SKM-1 treated with dmso at 0.1 percent for 144 hours (cell line): ENCODE measurements around the gene SMAP1.
"Not testable (repeated sequence)": the region's sequence is repeated elsewhere in the genome, so short reads cannot be mapped to it uniquely, and the experiment has no call there.

Experiments
- DNase-seq: peaks from one replicate; lab custom pipeline; 2025; ENCODE audit not compliant: unreplicated experiment; lab: John Stamatoyannopoulos, UW

SMAP1 gene

DNA sequence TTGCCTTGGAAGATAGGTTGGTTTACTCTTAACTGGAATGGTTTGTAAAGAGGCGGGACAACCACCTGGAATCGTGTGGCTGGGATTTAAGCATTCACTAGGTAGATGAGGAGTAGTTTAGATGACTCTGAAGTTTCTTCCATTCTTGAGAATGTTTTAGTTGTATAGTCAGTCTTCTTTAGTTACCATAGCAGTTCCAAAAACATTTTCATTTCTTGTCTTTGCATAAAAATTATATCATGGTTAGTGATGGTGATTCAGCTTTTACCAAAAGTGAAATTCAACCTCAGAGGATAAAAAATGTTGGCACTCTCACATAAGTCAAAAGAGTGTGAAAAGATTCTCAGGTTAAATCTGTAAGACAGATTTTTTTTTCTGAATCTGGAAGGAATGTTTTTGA, 70.3 kb downstream of the SMAP1 start:
- DNase-seq = no peak

DNA sequence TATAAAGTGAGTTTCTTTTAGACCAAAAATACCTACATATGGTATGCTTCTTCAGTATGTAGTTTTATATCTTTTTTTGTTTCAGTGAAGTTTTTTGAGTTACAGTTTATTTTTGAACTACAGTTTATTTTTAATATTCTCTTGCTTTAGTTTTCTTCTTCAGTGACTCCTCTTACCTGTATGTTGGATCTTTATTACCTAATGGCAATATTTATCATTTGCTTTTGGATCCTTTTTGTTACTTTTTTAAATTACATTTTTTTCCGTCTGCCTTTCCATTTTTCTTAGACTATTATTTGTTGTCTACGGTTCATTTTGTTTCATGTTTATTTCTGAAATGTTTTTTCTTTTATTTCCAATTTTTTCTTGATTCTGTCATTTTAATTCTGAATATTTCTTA, 71.9 kb downstream of the SMAP1 start:
- no peak for DNase-seq

DNA sequence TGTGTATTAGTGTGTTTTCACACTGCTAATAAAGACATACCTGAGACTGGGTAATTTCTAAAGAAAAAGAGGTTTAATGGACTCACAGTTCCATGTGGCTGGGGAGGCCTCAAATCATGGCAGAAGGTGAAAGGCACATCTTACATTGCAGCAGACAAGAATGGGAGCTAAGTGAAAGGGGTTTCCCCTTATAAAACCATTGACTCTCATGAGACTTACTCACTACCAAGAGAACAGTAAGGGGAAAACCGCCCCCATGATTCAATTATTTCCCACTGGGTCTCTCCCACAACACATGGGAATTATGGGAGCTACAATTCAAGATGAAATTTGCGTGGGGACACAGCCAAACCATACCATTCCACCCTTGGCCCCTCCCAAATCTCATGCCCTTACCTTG, 73.1 kb downstream of the SMAP1 start:
- not testable (repeated sequence) for DNase-seq

DNA sequence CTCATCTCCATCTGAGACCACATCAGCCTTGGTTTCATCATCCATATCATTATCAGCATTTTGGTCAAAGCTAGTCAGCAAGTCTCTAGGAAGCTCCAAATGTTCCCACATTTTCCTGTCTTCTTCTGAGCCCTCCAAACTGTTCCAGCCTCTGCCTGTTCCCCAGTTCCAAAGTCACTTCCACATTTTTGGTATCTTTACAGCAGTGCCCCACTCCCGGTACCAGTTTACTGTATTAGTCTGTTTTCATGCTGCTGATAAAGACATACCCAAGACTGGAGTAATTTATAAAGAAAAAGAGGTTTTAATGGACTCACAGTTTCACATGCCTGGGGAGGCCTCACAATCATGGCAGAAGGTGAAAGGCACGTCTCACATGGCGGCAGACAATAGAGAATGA, 74.8 kb downstream of the SMAP1 start:
- DNase-seq = not testable (repeated sequence)

DNA sequence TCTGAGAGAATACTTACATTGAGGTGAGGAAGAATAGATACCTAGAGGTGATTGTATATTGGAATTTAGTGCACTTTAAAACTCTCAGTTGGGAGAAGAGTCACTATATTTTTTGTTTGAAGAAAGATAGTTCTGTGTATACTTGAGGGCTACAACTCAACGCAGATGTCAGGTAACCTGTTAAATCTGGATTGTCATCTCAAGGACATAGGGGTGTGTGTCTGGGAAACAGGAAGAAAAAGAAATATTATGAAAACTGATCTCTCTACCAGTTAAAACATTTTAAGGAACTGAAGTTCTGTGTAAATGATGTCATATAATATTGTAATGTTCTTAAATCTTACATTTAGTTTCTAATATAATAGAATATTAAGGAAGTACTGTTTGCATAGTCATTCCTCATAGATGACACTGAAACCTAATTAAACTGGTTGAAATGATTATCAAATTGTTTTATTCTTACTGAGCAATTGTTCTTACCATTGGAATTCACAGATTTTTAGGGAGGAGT, 86.2 kb downstream of the SMAP1 start:
- no peak for DNase-seq

DNA sequence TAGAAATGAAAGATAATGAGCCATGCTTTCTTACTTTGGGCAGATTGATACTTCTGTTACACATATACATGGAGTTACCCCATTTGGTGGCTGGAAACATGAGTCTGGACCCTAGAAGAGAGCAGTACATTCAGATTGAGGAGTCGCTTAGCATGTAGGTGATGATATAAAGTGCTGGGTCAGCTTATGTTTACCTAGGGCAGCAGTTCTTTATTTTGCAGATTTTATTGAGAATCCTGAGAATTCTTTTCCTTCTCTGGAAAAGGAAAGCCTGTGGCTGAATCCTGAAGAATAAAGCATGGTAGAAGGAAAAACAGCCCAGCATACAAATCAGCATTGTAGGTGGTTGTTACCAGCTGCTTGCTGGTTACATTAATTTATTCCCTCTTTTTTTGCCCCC, 91.2 kb downstream of the SMAP1 start:
- no peak for DNase-seq

DNA sequence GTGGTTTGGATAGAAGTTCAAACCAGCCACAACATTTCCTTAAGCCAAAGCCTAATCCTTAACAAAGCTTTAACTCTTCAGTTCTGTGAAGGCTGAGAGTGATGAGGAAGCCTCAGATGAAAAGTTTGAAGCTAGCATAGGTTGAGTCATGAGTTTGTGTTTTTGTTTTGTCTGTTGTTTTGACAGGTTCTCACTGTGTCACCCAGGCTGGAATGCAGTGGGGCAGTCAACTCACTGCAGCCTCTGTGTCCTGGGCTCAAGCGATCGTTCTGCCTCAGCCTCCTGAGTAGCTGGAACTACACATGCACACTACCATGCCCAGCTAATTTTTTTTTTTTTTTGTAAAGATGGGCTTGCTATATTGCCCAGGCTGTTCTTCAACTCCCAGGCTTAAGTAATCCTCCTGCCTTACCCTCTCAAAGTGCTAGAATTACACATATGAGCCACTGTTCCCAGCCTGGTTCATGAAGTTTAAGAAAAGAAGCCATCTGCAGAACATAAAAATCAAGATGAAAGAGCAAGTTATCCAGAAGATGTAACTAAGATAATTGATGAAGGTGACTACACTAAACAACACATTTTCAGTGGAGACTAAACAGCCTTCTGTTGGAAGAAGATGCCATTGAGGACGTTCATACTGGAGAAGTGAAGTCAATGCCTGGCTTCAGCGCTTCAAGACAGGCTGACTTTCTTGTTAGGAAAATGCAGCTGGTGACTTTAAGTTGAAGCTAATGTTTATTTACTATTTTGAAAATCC, 96.2 kb downstream of the SMAP1 start:
- DNase-seq = no peak

DNA sequence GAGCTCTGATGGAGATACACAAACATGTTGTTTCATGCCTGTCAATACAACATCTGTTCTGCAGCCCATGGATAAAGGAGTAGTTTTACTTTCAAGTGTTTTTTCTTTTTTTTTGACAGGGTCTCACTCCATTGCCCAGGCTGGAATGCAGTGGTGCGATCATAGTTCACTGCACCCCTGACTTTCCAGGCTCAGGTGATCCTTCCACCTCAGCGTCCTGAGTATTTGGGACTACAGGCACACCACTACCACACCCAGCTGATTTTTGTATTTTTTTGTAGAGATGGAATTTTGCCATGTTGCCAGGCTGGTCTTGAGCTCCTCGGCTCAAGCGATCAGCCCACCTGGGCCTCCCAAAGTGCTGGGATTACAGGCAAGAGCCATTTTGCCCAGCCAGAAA, 97.0 kb downstream of the SMAP1 start:
- no peak for DNase-seq

DNA sequence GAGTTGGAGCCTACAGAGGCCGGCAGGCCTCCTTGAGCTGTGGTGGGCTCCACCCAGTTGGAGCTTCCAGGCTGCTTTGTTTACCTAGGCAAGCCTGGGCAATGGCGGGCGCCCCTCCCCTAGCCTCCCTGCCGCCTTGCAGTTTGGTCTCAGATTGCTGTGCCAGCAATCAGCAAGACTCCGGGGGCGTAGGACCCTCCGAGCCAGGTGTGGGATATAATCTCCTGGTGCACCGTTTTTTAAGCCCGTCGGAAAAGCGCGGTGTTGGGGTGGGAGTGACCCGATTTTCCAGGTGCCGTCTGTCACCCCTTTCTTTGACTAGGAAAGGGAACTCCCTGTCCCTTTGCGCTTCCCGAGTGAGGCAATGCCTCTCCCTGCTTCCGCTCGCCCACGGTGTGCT, 103.7 kb downstream of the SMAP1 start:
- not testable (repeated sequence) for DNase-seq

DNA sequence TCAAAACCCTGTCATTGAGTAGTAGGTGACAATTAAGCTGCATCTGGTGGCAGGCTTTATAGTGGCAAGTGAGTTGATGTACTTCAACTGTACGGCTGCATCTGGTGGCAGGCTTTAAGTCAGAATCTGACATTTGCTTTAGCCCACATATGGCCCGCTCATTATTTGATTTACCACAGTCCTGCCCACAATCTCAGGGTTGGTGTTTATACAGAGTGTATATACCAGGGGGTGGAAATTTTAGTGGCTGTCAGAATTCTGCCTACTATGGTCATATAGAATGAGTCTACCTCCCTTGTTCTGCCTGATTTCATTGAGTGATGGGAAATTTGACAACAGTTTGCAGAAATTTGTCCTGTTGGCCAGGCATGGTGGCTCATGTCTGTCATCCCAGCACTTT, 112.3 kb downstream of the SMAP1 start:
- DNase-seq = no peak

DNA sequence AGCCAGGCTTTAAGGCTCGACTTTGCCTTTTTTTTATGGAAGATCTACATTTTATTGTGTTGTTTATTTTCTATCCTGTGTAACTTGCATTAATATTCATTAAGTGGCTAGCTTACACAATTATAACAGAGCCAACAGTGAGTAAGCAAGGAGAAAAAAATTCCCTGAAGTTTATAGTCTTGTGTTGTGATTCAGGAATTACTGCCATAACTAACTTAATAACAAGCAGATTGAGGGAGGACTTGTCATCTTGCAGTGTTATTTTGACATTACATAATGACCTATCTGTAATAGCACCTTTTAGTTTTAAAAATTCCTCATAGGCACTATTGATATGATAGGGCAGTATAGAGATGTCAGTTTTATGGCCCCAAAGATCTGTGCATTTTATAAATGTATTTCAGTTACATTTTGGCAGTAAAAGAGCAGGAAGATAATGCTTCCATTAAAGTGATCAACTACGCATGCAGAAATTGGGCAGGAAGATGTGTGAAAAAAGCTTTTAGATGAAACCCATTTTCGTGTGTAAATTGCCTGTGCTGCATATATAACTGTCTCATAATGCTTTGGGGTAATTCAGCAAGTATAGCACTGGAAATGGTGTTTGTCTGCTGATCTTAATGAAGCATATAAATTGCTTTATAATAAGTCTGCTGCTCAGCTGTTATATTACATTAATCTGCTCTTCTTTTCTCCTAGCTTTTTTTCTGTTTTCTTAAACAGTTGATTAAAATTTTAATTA, 123.0 kb downstream of the SMAP1 start:
- DNase-seq = no peak

DNA sequence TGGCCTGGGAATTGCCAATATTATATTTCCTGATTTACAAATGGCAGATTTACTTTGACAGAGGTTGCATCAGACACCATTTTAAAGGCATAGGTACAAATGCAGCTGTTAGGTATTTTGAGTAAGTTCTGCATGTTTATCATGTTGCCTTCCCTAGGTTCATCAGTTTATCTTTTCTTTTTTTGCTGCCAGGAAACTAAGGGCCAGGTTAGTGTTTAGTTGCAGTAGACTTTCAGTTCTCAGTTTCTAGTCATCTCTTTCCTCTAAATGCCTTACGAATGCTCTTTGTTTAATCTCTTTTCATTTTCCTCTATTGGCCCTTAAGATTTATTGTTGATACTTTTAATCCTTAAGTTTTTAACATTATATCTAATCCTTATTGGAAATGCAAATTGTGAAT, 129.9 kb downstream of the SMAP1 start:
- DNase-seq = no peak

DNA sequence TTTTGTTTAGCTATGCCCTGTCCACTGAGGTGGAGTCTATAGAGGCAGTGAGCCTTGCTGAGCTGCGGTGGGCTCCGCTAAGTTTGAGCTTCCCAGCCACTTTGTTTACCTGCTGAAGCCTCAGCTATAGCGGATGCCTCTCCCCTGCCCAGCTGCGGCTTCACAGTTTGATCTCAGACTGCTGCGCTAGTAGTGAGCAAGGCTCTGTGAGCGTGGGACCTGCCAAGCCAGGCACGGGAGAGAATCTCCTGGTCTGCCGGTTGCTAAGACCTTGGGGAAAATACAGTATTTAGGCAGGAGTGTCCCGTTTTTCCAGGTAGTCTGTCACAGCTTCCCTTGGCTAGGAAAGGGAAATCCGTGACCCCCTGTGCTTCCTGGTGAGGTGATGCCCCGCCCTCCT, 138.4 kb downstream of the SMAP1 start:
- DNase-seq = no peak

DNA sequence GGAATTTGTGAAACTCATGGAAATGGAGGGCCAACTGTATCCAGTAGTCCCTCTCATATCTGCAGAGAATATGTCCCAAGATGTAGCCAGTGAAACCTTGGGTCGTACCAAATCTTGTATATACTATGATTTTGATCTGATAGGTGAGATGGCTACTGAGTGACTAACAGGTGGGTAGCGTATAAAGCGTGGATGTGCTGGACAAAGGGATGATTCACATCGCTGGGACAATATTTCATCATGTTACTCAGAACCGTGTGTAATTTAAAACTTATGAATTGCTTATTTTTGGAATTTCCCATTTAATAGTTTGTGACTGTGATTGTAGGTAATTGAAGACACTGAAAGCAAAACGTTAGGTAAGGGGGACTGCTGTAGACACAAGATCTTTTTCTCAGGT, 144.1 kb downstream of the SMAP1 start:
- DNase-seq = no peak

DNA sequence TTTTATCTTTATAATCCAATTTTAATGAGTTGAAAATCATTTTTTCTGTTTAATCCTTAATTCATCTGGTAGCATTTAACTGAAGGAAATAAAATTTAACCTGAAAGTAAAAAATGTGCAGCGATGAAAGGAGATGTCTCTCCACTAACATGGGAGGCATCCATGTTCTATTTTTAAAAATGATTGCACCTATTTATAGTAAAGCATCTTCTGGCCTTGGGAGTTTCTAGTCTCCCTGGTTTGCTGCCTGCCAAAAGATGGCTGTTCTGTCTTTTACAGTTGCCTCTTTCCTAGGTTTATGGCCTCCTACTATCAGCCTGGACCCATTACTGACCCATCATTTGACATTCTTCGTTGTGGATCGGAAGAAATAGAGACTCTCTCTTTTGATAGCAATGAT, 146.2 kb downstream of the SMAP1 start:
- no peak for DNase-seq

DNA sequence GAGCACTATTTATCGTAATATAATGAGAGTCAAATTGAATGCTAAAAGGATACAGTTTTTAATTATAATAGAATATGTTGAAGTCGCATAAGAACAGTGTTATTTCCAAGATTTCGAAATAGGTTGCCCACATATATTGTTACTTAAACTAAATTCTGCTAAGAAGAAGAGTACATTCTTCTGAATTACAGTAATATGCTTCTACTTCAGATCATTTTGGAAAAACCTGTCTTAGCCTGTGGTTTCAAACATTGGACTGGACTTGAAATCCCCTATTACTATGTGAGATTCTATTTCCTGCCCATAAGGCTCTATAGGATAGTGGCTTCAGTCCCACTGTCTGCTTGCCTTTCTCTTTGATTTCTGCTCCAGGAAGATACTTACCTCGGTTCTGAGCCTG, 152.0 kb downstream of the SMAP1 start:
- no peak for DNase-seq

DNA sequence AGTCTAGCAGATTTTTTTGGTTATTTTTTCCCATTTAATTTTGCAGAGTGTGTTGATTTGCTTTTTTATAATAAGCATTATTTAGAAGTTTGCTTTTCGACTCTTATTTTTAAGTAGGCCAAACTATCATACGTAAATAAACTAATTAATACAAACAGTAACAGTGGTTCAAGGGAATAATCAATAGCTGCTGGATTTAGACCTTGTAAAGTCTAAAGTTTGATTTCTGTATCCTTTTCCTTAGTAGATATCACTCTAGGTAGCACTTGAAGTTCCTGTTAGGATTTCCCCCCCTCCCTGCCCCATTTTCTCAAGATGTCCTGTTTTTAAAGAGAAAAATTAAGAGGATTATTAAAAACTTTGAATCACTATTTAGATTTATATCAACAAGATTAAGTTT, 153.1 kb downstream of the SMAP1 start:
- DNase-seq = no peak

DNA sequence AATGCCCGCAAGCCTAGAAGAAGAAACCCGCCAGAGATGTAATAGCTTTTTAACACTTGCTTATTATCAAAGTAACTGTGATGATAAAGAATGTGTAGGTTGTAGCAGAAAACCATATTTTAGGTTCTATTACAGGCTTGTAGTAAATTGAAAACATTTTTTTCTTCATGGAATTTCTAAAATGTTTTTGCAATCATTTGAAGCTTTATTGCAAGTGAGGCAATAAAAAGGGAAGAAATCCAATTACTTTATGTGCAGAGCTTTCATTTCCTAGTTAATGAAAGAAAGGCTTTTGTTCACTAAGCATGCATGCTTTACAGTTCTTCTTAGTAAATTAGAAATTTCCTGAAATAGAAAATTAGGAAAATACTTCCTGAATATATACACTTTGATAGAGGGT, 154.1 kb downstream of the SMAP1 start:
- no peak for DNase-seq

DNA sequence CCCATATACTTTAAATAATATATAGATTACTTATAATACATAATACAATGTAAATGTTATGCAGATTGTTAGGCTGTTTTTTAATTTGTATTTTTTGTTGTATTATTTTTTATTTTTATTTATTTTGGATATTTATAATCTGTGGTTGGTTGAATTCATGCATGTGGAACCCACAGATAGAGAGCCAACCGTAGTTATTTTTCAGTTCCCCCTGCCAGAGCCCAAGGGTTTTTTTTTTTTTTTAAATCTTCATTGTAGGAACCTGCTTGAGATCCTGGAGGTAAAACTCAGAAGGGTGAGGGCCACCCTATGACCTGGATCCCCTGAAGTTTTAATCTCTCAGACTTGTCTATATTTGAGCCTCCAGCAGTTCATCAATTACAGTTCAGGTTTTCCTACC, 156.0 kb downstream of the SMAP1 start:
- no peak for DNase-seq

DNA sequence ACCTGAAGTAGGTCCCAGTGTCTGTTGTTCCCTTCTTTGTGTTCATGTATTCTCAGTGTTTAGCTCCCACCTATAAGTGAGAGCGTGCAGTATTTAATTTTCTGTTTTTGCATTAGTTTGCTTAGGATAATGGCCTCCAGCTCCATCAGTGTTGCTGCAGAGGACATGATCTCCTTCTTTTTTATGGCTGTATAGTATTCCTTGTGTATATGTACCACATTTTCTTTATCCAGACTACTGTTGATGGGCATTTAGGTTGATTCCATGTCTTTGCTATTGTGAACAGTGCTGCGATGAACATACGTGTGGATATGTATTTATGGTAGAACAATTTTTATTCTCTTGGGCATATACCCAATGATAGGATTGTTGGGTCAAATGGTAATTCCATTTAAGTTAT, 163.7 kb downstream of the SMAP1 start:
- no peak for DNase-seq

DNA sequence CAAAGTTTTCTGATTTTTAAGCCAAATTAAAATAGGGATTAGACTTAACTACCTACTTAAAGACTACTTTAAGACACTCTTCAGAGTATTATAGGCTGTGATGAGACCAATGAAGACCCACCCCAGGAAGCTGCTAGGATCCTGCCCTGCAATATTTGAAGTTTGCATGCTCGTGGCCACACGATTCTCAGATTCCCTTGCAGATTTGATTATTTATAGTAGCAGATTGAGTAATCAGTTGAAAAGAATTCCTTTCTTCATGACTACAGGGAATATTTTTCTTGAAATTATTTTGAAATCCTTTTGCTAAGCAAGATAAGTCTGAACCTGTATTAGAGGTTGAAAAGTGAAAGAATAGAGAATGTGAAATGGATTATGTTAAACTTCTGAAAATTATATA, 166.8 kb downstream of the SMAP1 start:
- no peak for DNase-seq

DNA sequence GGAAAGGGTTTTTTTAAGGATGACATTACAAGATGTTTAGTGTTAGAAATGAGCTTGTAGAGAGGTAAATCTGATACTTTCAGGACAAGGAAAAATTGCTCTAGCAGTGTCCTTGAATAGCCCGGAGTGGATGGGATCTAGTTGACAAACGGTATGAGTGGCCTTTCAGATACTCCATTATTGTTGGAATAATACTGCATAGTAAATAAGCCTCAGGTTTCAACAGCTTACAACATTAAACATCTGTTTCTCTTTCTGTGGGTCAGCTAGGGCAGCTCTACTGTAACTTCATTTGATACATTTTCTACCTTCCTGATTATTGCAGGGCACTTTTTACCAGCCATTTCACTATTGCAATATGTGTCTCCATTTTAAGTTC, 171.2 kb downstream of the SMAP1 start:
- DNase-seq = no peak
